ENCODE data around the gene SLC2A1.

DNA sequence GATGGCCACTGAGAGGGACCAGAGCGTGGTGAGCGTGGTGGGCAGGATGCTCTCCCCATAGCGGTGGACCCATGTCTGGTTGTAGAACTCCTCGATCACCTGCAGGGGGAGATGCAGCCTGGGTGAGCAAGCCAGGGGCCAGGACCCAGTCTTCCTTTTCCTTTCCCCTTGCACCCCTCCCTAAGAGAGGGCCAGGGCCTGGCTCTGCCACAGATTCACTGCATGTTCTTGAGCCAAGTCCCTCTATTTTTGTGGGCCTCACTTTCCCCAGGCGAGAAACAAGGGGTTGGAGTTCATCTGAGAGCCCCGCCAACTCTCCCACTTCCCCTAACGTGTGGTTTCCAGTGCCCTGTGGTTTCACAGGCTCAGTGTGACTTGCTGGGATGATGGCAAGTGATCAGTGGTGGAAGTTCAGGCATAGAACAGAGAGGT, 27.5 kb downstream of the SLC2A1 start:
- TF ChIP-seq, protein P1, sequence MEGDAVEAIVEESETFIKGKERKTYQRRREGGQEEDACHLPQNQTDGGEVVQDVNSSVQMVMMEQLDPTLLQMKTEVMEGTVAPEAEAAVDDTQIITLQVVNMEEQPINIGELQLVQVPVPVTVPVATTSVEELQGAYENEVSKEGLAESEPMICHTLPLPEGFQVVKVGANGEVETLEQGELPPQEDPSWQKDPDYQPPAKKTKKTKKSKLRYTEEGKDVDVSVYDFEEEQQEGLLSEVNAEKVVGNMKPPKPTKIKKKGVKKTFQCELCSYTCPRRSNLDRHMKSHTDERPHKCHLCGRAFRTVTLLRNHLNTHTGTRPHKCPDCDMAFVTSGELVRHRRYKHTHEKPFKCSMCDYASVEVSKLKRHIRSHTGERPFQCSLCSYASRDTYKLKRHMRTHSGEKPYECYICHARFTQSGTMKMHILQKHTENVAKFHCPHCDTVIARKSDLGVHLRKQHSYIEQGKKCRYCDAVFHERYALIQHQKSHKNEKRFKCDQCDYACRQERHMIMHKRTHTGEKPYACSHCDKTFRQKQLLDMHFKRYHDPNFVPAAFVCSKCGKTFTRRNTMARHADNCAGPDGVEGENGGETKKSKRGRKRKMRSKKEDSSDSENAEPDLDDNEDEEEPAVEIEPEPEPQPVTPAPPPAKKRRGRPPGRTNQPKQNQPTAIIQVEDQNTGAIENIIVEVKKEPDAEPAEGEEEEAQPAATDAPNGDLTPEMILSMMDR (IDR thresholded peaks at IDR 0.05): peak in 3 of 4 experiments; percentile 50 to 63 (median 56)
- TF ChIP-seq POLR2AphosphoS5 (IDR thresholded peaks at IDR 0.05): no peak
- TF ChIP-seq POLR2A (IDR thresholded peaks at IDR 0.05): no peak
